ENCODE data around the gene WNT6. TPM values are rescaled to one million over a fixed set of nuclear protein-coding genes. Genes with fewer than 3 reads are reported as not detected.
A peak's percentile ranks its signal among the peaks of the same experiment; 100 is the strongest.

The WNT6 gene
- total RNA-seq, 1 experiment from 2014 or later, result 20.3 TPM

- BruUV-seq (replicated peaks), result no TSS peak
- no peak for TF ChIP-seq CTCF (IDR thresholded peaks at IDR 0.05; ENCODE audit: insufficient read depth in 1 of 2, low read depth in 1 of 2, low read length in 1 of 2, severe bottlenecking in 1 of 2, unreplicated experiment in 1 of 2)
- DNase-seq, result no peak
- H3K4me1 ChIP-seq, result peaks cover 42% of the 10 kb centered on the region
- Mint-ChIP-seq H3K27ac (ENCODE audit: unreplicated experiment) (no peak overlapping the region), H3K4me1 (ENCODE audit: low read depth, unreplicated experiment) (peaks cover 43% of the 10 kb centered on the region), H3K36me3 (ENCODE audit: insufficient read depth, unreplicated experiment) (peaks cover 5% of the 10 kb centered on the region), H3K9me3 (ENCODE audit: unreplicated experiment) (no peaks in the 10 kb centered on the region), H3K27me3 (ENCODE audit: insufficient read depth, unreplicated experiment) (peaks cover 7% of the 10 kb centered on the region), H3K4me3 (ENCODE audit: unreplicated experiment) (peak overlapping the region; percentile 48)
- H3K4me3 ChIP-seq (ENCODE audit: low read depth, low read length), result no peak overlapping the region
- H3K9me3 ChIP-seq, result no peaks in the 10 kb centered on the region
- ChIA-PET CTCF (interaction anchor here (0.6 to 1.3 kb wide), 3 partner anchors 42 to 204 kb away, joined by 3 to 4 read pairs (median 3); no protein-coding TSS in a partner anchor), POLR2A (interaction anchor here (0.6 kb wide), 1 partner anchor 9 kb away, joined by 3 read pairs; no protein-coding TSS in a partner anchor)
- intact Hi-C loops (cut with micrococcal nuclease; ENCODE audit: unreplicated experiment), result no loop called here
- no peaks in the 10 kb centered on the region for H3K36me3 ChIP-seq (ENCODE audit: control insufficient read depth, insufficient read depth, low read length)
- H3K27me3 ChIP-seq (replicated peaks; ENCODE audit: control insufficient read depth, insufficient read depth, low read length), result peaks cover 6% of the 10 kb centered on the region
These were observed 4.1 kb upstream of the WNT6 start for GRCh38 chr2:218855305-218856166.

- Mint-ChIP-seq H3K9me3 (ENCODE audit: unreplicated experiment) (no peaks in the 10 kb centered on the region), H3K27me3 (ENCODE audit: insufficient read depth, unreplicated experiment) (peaks cover 7% of the 10 kb centered on the region), H3K4me3 (ENCODE audit: unreplicated experiment) (peak overlapping the region; percentile 48), H3K36me3 (ENCODE audit: insufficient read depth, unreplicated experiment) (peaks cover 11% of the 10 kb centered on the region), H3K4me1 (ENCODE audit: low read depth, unreplicated experiment) (peaks cover 49% of the 10 kb centered on the region), H3K27ac (ENCODE audit: unreplicated experiment) (no peak overlapping the region)
- peak in 1 of 2 experiments; percentile 60 for DNase-seq
- POLR2A ChIA-PET, result interaction anchor here (0.6 kb wide), 1 partner anchor 8 kb away, joined by 3 read pairs; no protein-coding TSS in a partner anchor
- Histone ChIP-seq H3K36me3 (ENCODE audit: control insufficient read depth, insufficient read depth, low read length) (no peaks in the 10 kb centered on the region), H3K9me3 (no peaks in the 10 kb centered on the region), H3K27me3 (replicated peaks; ENCODE audit: control insufficient read depth, insufficient read depth, low read length) (peaks cover 6% of the 10 kb centered on the region), H3K4me1 (peaks cover 43% of the 10 kb centered on the region), H3K4me3 (ENCODE audit: low read depth, low read length) (no peak overlapping the region)
- no peak for TF ChIP-seq CTCF (IDR thresholded peaks at IDR 0.05; ENCODE audit: insufficient read depth in 1 of 2, low read depth in 1 of 2, low read length in 1 of 2, severe bottlenecking in 1 of 2, unreplicated experiment in 1 of 2)
- intact Hi-C loops (cut with micrococcal nuclease; ENCODE audit: unreplicated experiment), result no loop called here
- BruUV-seq (replicated peaks), result no TSS peak
- CTCF ChIA-PET, result interaction anchor here (1.0 to 1.3 kb wide), 2 partner anchors 22 to 42 kb away, joined by 3 to 4 read pairs; no protein-coding TSS in a partner anchor
These were observed 3.3 kb upstream of the WNT6 start for GRCh38 chr2:218856167-218856895.

GRCh38 chr2:218856896-218857243 lies 2.7 kb upstream of the WNT6 start:
- H3K36me3 Mint-ChIP-seq (ENCODE audit: insufficient read depth, unreplicated experiment), result peaks cover 11% of the 10 kb centered on the region
- intact Hi-C loops (cut with micrococcal nuclease; ENCODE audit: unreplicated experiment), result no loop called here
- no peaks in the 10 kb centered on the region for H3K9me3 ChIP-seq
- BruUV-seq (replicated peaks), result no TSS peak
- CTCF ChIA-PET, result interaction anchor here (1.0 kb wide), 1 partner anchor 22 kb away, joined by 3 read pairs; no protein-coding TSS in a partner anchor
- H3K4me3 ChIP-seq (ENCODE audit: low read depth, low read length), result no peak overlapping the region
- H3K4me1 ChIP-seq, result peaks cover 48% of the 10 kb centered on the region
- no peaks in the 10 kb centered on the region for H3K36me3 ChIP-seq (ENCODE audit: control insufficient read depth, insufficient read depth, low read length)
- TF ChIP-seq CTCF (IDR thresholded peaks at IDR 0.05; ENCODE audit: insufficient read depth in 1 of 2, low read depth in 1 of 2, low read length in 1 of 2, severe bottlenecking in 1 of 2, unreplicated experiment in 1 of 2), result no peak
- peaks cover 10% of the 10 kb centered on the region for H3K27me3 Mint-ChIP-seq (ENCODE audit: insufficient read depth, unreplicated experiment)
- DNase-seq, result no peak
- H3K4me3 Mint-ChIP-seq (ENCODE audit: unreplicated experiment), result peak overlapping the region; percentile 48
- H3K9me3 Mint-ChIP-seq (ENCODE audit: unreplicated experiment), result no peaks in the 10 kb centered on the region
- POLR2A ChIA-PET, result no interaction called here
- no peak overlapping the region for H3K27ac Mint-ChIP-seq (ENCODE audit: unreplicated experiment)
- peaks cover 55% of the 10 kb centered on the region for H3K4me1 Mint-ChIP-seq (ENCODE audit: low read depth, unreplicated experiment)
- H3K27me3 ChIP-seq (replicated peaks; ENCODE audit: control insufficient read depth, insufficient read depth, low read length), result peaks cover 6% of the 10 kb centered on the region

Data from Caco-2 (cell line).